NOMO-1 treated with DMSO at 0.1 percent for 48 hours (cell line): Measurements from ENCODE around the gene EFCAB11.

ENCODE experiments used
- DNase-seq: peaks from one replicate; lab custom pipeline; 2025; ENCODE audit not compliant: unreplicated experiment; lab: John Stamatoyannopoulos, UW

Gene EFCAB11

GRCh38 chr14:89827265-89827664 lies 127.3 kb downstream of the EFCAB11 start:
- DNase-seq, result no peak

DNA sequence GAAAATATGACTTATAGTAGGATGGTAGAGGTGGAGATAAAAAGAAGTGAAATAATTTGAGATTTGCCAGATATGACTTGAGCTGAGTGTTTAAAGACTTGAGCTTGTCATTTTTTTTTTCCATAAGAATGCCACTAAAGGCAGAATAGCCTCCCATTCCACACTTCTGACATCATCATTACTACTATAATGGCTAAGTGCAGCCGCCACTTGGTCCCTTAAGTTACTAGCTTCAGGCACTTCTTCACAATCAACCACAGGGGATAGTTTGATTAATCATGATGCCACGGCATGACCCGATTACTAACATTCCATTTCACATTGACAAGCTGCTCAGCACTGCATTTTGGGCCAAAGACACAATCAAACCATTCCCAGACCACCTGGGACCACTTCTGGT lies 127.9 kb downstream of the EFCAB11 start:
- no peak for DNase-seq

GRCh38 chr14:89823743-89824142 lies 130.8 kb downstream of the EFCAB11 start:
- DNase-seq, result no peak

DNA sequence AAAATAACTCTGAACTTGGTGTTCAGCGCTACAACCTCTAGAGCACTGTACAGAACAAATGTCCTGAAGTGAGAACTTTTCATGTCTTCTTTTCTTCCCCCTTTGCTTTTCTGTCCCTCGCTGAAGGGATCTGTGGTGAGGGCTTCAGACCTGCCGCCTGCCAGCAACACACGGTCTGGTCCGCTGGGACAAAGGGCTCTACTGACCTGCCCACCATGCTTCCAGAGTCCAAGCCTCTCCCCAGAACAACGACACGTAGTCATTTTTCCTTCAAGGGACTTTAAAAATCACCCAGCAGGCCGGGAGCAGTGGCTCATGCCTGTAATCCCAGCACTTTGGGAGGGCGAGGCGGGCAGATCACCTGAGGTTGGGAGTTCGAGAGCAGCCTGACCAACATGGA lies 140.4 kb downstream of the EFCAB11 start:
- no peak for DNase-seq

GRCh38 chr14:89813617-89814031 lies 140.9 kb downstream of the EFCAB11 start:
- DNase-seq, result no peak

- DNase-seq, result no peak
These were observed 142.5 kb downstream of the EFCAB11 start for GRCh38 chr14:89811954-89812575.

DNA sequence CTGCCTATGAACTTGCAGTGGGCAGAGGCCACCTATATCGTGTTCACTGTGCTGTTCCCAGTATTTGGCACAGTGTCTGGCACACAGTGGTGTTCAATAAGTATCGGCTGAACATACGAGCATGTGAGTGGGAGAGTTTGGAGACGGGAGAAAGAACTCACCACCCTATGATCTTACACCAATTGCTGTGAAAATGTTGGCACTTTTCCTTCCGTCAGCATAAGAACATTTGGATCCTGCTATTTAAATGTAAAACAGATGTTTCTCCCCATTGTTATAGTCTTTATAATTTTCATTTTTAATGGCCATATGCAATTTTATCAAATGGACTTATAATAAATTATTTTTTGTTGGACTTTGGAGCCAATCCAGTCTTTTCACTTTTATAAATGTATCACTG lies 144.4 kb downstream of the EFCAB11 start:
- DNase-seq, result no peak

GRCh38 chr14:89807892-89808291 lies 146.6 kb downstream of the EFCAB11 start:
- DNase-seq, result no peak

DNA sequence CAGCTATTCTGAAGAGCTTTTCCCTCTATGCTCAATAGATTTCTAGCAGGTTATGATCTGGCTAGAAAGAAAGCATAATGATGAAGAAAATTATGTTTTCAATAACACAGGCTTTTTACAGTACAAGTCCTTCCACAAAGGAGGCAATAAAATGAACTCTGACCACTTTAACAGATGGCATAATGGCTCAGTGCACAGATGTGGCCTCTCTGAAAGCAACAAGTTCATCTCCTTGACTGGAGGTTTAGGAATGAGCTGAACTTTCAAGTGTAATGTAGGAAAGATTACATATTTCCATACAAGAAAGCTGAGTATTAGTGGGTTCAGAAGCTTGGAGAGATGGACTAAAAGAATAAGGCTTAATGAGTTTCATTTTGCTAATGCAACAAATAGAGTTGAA lies 147.4 kb downstream of the EFCAB11 start:
- no peak for DNase-seq

GRCh38 chr14:89806451-89806850 lies 148.1 kb downstream of the EFCAB11 start:
- DNase-seq, result no peak

DNA sequence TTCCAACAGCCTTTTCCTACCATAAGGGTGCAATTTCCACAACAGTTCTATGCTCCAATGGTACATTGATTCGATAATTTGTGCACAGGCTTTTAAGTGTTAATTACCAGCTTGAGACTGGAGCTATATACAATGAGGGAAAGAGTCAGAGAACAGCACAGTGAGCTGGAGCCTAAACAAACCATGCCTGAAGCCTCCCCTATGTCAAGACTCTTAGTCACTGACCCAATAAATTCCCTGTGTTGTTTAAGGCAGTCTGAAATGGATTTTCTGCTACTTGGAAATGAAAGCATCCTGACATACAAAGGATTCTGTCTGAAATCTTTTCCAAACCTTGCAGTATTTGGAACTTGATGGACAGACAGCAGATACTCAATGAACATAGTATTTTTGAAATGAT lies 149.0 kb downstream of the EFCAB11 start:
- no peak for DNase-seq

DNA sequence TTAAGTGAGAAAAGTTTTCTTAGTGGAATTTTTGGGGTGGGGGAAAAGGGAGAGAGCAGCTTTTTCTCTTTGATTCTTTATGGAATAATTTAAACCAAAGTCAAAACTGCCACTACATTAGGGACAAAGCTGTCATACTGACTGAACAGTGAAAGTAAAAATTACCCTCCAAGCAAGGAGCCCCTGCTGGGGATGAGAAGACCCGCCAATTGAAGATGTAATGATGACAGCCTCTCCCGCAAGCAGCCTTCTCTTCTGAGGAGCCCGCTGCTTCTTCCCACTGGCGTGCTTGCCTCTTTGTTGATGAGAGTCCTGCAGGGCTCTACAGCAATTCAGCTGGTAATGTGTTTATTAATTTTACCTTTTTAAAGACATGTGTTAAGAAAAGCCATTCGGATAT lies 151.0 kb downstream of the EFCAB11 start:
- DNase-seq, result no peak

DNA sequence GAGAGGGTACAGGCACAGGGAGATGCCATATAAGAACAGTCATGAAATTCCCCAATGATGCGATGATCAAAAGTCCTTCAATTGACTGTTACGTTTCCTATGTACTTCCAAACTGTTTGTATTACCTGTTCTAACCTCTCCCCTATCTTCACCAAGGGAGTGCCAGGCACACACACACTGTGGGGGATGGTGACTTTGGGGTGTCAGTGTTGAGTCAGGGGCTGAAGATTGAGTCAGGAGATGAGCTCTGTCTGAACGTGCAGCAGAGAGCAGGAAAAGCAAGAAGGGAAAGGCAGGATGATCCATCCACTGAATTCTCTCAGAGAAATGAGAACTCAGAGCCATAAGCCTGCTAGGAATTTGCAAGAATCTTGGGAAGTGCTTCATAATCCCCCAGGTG lies 153.4 kb downstream of the EFCAB11 start:
- no peak for DNase-seq

- no peak for DNase-seq
These were observed 156.2 kb downstream of the EFCAB11 start for GRCh38 chr14:89798212-89798773.

- DNase-seq, result no peak
These were observed 157.4 kb downstream of the EFCAB11 start for GRCh38 chr14:89797148-89797547.

- no peak for DNase-seq
These were observed 160.4 kb downstream of the EFCAB11 start for GRCh38 chr14:89794096-89794495.

GRCh38 chr14:89793367-89793716 lies 161.2 kb downstream of the EFCAB11 start:
- no peak for DNase-seq

GRCh38 chr14:89792489-89793366 lies 161.8 kb downstream of the EFCAB11 start:
- no peak for DNase-seq

GRCh38 chr14:89787525-89787924 lies 167.0 kb downstream of the EFCAB11 start:
- no peak for DNase-seq

DNA sequence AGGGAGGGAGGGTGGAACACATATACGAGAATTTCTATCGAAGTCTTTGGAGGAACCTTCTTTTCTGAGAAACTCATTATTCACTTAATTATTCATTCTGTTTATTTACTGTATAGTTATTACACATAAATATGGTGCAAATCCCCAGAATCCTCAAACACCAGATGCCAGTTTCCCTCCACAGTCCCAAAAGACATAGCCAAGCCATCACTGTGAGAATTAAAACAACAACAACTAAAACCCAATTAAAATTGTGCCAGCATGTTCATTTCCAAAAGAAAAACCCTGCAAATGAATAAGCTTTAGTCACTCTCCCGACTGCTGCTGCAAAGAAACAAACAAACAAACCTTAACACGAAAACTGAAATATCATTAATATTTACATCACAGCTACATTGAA lies 173.5 kb downstream of the EFCAB11 start:
- no peak for DNase-seq

DNA sequence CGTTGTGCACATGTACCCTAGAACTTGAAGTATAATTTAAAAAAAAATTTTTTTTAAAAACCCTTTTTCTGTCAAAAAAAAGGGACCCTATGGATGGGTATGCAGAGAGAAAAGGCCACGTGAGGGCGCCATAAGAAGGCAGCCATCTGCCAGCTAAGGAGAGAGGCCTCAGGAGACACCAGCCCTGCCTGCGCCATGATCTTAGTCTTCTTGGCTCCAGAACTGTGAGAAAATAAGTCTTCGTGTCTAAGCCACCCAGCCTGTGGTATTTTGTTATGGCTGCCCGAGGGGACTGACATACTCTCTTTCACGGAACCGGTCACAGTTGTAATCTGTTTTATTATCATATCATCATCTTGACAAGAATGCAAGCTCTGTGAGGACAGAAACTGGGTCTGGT lies 174.8 kb downstream of the EFCAB11 start:
- DNase-seq, result no peak

DNA sequence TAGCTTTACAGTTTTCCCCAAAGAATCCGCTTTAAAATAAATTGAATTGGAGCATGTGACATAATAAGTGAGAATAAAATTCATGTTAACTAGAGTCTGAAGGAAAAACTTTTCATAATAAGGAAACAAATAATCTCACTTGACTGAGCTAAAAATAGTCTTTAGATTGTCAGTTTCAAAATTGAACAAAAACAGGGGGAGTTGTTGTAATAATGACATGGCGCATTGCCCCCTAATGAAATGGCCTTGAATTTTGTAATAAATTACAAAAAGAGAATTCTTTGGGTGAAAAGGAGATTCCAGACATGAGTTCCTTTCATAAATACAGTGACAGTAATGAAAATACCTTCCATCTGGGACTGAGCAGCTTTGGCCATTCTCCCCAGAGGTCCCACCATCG lies 178.6 kb downstream of the EFCAB11 start:
- peak; percentile 7 for DNase-seq
